GM10266 (cell line): ENCODE data around the gene TNNT2.

ENCODE experiments used
- DNase-seq: peaks from one replicate; pipeline ENCODE4 v3.0.0; 2012; ENCODE audit errors: extremely low spot score
- TF ChIP-seq, protein P1 (sequence below): IDR thresholded peaks from 2 replicates; pipeline ENCODE4 v1.5.1; 2012; ENCODE audit warnings: mild to moderate bottlenecking, low read depth; ENCODE audit not compliant: control insufficient read depth, insufficient read depth; ENCODE audit errors: missing control alignments

TNNT2 gene

DNA sequence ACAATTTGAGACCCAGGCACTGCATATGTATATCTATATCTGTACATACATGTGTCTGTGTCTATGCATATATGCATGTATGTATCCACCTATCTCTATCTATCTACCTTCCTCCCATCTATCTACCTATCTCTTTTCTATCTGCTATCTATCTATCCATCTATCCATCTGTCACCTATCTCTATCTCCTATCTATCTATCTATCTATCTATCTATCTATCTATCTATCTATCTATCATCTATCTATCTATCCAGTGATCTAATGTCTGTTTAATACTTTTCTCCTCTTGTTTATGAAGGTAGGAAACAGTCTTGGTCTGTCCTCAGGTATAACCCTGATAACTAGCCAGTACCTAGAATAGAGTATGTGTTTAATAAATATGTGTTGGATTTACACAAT, 25.9 kb downstream of the TNNT2 start:
- DNase-seq, result no peak
- TF ChIP-seq, protein P1, sequence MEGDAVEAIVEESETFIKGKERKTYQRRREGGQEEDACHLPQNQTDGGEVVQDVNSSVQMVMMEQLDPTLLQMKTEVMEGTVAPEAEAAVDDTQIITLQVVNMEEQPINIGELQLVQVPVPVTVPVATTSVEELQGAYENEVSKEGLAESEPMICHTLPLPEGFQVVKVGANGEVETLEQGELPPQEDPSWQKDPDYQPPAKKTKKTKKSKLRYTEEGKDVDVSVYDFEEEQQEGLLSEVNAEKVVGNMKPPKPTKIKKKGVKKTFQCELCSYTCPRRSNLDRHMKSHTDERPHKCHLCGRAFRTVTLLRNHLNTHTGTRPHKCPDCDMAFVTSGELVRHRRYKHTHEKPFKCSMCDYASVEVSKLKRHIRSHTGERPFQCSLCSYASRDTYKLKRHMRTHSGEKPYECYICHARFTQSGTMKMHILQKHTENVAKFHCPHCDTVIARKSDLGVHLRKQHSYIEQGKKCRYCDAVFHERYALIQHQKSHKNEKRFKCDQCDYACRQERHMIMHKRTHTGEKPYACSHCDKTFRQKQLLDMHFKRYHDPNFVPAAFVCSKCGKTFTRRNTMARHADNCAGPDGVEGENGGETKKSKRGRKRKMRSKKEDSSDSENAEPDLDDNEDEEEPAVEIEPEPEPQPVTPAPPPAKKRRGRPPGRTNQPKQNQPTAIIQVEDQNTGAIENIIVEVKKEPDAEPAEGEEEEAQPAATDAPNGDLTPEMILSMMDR, result no peak

DNA sequence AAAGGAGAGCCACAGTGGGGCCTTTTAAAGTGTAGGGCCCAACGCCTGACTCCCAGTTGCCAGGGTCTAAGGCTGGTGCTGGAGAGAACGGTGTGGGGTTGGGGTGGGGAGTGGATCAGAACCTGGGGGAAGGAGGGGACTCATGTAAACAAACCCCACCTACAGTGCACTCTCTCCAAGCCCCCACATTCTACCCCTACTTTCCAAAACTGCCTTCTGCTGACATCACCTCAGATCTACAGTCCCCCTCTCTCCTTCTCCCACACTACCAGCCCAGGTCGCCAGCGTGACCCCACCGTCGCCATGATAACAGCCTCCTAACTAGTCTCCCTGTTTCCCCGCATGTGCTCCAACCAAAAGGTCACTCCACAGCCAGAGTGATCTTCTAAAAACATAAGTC, 26.6 kb downstream of the TNNT2 start:
- TF ChIP-seq, protein P1, result no peak
- no peak for DNase-seq

DNA sequence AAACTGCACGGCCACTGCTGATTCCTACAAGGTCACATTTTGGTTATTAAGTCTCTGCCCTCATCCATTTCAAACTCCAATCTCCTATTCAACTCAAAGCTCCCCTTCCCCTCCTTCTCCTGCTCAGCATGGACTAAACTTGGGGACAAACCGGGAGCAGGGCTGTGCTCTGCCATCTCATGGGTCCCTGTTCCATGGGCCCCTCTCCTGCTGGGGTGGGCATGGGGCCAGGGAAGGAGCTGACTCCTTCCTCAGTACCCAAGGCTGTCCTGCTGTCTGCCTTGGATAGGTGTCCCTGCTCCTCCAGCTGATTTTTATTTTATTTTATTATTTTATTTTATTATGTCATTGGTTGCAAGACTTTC, 27.1 kb downstream of the TNNT2 start:
- DNase-seq, result no peak
- TF ChIP-seq, protein P1, result no peak

DNA sequence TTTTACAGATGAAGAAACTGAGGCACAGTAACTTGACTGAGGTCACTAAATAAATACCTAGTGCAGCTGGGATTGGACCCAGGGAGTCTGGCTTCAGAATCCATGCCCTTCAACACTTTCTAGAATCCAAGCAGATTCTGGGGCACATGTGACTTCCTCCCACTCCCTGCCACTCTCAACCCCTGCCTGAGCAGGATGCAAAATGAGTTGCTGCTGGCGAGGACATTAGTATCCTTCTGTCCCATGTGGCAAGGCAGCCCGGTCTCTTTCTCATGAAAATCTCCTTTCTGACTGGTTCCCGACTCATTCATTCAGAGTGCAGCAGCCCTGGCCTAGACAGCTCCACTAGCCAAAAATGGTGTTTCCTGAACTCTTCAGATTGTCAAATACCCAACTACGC, 28.4 kb downstream of the TNNT2 start:
- DNase-seq, result no peak
- TF ChIP-seq, protein P1, result no peak

DNA sequence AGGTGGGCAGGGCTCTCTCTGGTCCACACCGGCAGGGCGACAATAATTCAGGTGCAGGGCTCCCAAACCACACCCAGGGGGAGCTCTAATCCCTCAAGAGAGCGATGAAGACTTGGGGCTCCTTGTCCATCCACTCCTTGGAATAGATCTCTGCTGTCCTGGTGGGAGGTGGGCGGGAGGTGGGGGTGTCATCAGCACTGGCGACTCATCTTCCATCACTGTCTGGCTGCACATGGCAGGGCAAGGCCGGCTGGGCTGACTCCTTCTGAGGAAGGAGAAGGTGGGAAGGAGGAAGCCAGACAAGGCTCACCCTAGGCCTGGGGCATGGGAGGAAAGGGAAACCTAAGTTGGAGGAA, 29.3 kb downstream of the TNNT2 start:
- DNase-seq, result peak; percentile 68
- TF ChIP-seq, protein P1, result peak; percentile 69

DNA sequence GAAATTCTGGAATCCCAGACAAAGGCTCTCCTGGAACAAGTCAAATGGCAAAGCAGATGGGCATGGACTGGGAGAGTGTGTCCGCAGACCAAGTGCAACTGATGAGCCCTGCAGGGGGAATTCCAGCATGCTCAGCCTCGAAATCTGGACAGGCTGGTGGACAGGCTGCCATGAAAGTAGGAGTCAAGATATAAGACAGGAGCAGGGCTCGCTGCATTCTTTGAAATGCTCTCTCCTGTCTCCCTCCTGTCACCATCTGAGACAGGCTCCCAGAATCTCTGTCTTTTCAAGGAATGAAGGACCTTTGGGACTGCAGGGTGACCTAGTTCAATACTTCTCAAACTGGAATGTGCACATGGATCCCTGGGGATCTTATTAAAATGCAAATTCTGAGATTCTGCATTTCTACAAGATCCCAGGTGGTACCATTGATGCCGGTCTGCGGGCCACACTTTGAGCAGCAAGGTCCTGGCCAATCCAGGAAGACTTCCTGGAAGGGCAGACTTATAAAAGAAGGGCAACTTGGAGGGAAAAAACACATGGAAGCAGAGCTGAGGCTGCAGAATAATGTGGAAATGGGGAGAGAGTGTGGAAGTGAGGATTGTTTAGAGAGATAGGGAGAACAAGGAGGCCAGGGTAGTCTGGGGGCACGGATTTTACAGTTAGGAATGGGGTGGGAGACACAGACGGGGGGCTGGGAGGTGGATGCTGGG, 29.8 kb downstream of the TNNT2 start:
- TF ChIP-seq, protein P1, result no peak
- DNase-seq, result no peak

DNA sequence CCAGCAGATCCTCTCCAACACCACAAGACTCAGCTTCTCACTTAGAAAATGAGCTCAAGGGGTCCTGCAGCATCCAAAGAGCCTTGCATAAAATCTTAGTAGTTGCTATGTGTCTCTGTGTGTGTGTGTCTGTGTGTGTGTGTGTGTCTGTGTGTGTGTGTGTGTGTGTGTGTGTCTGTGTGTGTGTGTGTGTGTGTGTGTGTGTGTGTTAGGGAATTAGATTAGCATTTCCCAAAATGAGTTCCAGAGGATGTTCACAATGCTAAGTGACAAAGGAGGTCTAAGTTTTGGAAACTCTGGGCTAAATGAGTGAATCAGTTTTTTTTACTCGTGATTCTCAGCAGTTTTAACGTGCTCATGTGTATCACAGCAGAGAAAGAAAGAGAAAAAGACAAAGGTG, 30.5 kb downstream of the TNNT2 start:
- DNase-seq, result no peak
- TF ChIP-seq, protein P1, result no peak
